GM12865 (cell line): ENCODE data around the gene NPR1.

ENCODE experiments used
- DNase-seq: peaks from one replicate; pipeline ENCODE4 v3.0.0; 2010; ENCODE audit warnings: low read depth
- H3K4me3 ChIP-seq: 2 replicates; pipeline ENCODE4 v1.5.1; 2011; ENCODE audit warnings: mild to moderate bottlenecking, low read depth, low read length, control low read depth
- CTCF ChIP-seq: IDR thresholded peaks from 2 replicates; pipeline ENCODE4 v1.5.1; 2011; ENCODE audit warnings: low read length, control low read depth, low read depth, inconsistent platforms; ENCODE audit not compliant: insufficient read depth; ENCODE audit errors: missing control alignments

Gene NPR1

GRCh38 chr1:153687346-153688125 is 9.0 kb downstream of the NPR1 start:
- DNase-seq = no peak
- no peak for TF ChIP-seq CTCF
- H3K4me3 ChIP-seq = no peak overlapping the region

- H3K4me3 ChIP-seq = no peak overlapping the region
- no peak for DNase-seq
- no peak for TF ChIP-seq CTCF
Measured at GRCh38 chr1:153688276-153688675, 9.8 kb downstream of the NPR1 start.

GRCh38 chr1:153688736-153689328 is 10.3 kb downstream of the NPR1 start:
- no peak overlapping the region for H3K4me3 ChIP-seq
- no peak for TF ChIP-seq CTCF
- no peak for DNase-seq

GRCh38 chr1:153693466-153693865 is 15.0 kb downstream of the NPR1 start:
- H3K4me3 ChIP-seq = no peak overlapping the region
- DNase-seq = no peak
- no peak for TF ChIP-seq CTCF

- H3K4me3 ChIP-seq = no peak overlapping the region
- no peak for DNase-seq
- TF ChIP-seq CTCF = no peak
Measured at GRCh38 chr1:153696741-153697140, 18.3 kb downstream of the NPR1 start.

GRCh38 chr1:153697191-153698019 is 18.9 kb downstream of the NPR1 start:
- no peak for DNase-seq
- no peak for TF ChIP-seq CTCF
- no peak overlapping the region for H3K4me3 ChIP-seq
